MCF 10A (cell line): ENCODE measurements around the gene OR8G5. TPM values are rescaled to one million over a fixed set of nuclear protein-coding genes. Genes with fewer than 3 reads are reported as not detected.
"Not testable (repeated sequence)": the region's sequence is repeated elsewhere in the genome, so short reads cannot be mapped to it uniquely, and the experiment has no call there.

Experiments
- BruUV-seq: library from RNA; stranded (reverse); fragments of 400-500 nt; replicated peaks from 2 replicates; lab custom pipeline; 2021; lab: Mats Ljungman, UMichigan
- CTCF ChIA-PET: fragments of 300-600 bp; sonication (Branson Sonifier 250); formaldehyde crosslinking; extraction: SDS; loops from one replicate; lab custom pipeline; 2021; ENCODE audit warnings: antibody characterized with exemption, inconsistent platforms; lab: Yijun Ruan, JAX
- POLR2A ChIA-PET: fragments of 300-600, 350-650 bp; sonication (Branson Sonifier 250); formaldehyde crosslinking; extraction: SDS; loops from one replicate; lab custom pipeline; 2020; ENCODE audit warnings: antibody characterized with exemption, inconsistent platforms; lab: Yijun Ruan, JAX
- DNase-seq: peaks from one replicate; pipeline ENCODE4 v3.0.0-alpha.2; 2018; ENCODE audit not compliant: unreplicated experiment
- H3K27ac Mint-ChIP-seq: one replicate; pipeline ENCODE4 v1.8.0; 2022; ENCODE audit warnings: mild to moderate bottlenecking, low read depth, mixed read lengths; ENCODE audit not compliant: unreplicated experiment
- H3K27me3 Mint-ChIP-seq: one replicate; pipeline ENCODE4 v1.8.0; 2022; ENCODE audit warnings: mixed read lengths; ENCODE audit not compliant: insufficient read depth, unreplicated experiment
- H3K36me3 Mint-ChIP-seq: one replicate; pipeline ENCODE4 v1.8.0; 2022; ENCODE audit warnings: mild to moderate bottlenecking, moderate library complexity, mixed read lengths; ENCODE audit not compliant: insufficient read depth, unreplicated experiment
- H3K4me1 Mint-ChIP-seq: one replicate; pipeline ENCODE4 v1.8.0; 2022; ENCODE audit warnings: mixed read lengths; ENCODE audit not compliant: insufficient read depth, unreplicated experiment
- H3K4me3 Mint-ChIP-seq: one replicate; pipeline ENCODE4 v1.8.0; 2022; ENCODE audit warnings: mild to moderate bottlenecking, moderate library complexity, mixed read lengths; ENCODE audit not compliant: unreplicated experiment
- H3K9me3 Mint-ChIP-seq: one replicate; pipeline ENCODE4 v1.8.0; 2022; ENCODE audit warnings: mixed read lengths; ENCODE audit not compliant: unreplicated experiment
- CTCF ChIP-seq: fragments of 200-600 bp; IDR thresholded peaks from one replicate; pipeline ENCODE4 v1.8.0; 2022; ENCODE audit warnings: antibody characterized with exemption, mild to moderate bottlenecking; ENCODE audit not compliant: unreplicated experiment
- intact Hi-C: fragments of 100-400 bp; cut with micrococcal nuclease; formaldehyde crosslinking; loops from 2 replicates; pipeline ENCODE4 v1.14.1; 2022
- total RNA-seq: library from RNA; stranded (reverse); gene quantifications from 2 replicates; pipeline ENCODE4 v1.2.3, GENCODE V29; 2022

Gene OR8G5
- total RNA-seq, 1 experiment from 2014 or later = not detected

GRCh38 chr11:124225471-124225870, 30.7 kb upstream of the OR8G5 start:
- CTCF ChIA-PET = no interaction called here
- H3K4me1 Mint-ChIP-seq = no peaks in the 10 kb centered on the region
- no TSS peak for BruUV-seq

DNA sequence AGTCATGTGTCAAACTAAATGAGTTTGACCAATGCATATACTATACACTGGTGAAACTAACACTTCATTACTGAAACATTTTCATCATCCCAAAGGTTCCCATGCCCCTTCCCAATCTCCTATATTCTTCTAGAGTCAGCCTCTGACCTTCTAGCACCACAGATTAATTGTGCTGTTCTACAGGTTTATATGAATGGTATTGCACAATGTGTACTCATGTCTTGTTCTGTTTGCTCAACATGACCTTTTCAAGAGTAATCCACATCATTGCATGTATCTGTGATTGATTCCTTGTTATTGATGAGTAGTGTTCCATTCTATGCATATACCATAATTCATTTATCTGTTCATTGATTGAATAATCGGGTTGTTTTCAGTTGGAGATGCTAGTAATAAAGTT, 22.8 kb upstream of the OR8G5 start:
- no peak overlapping the region for H3K27ac Mint-ChIP-seq
- BruUV-seq = no TSS peak
- H3K9me3 Mint-ChIP-seq = no peaks in the 10 kb centered on the region
- no peak for TF ChIP-seq CTCF
- no peak overlapping the region for H3K4me3 Mint-ChIP-seq
- intact Hi-C loops = no loop called here
- H3K36me3 Mint-ChIP-seq = no peaks in the 10 kb centered on the region
- H3K4me1 Mint-ChIP-seq = no peaks in the 10 kb centered on the region
- H3K27me3 Mint-ChIP-seq = peaks cover 20% of the 10 kb centered on the region
- CTCF ChIA-PET = no interaction called here
- peak; percentile 10 for DNase-seq
- POLR2A ChIA-PET = no interaction called here

More at GRCh38 chr11:124225471-124225870, 30.7 kb upstream of the OR8G5 start:
- H3K36me3 Mint-ChIP-seq = no peaks in the 10 kb centered on the region
- H3K9me3 Mint-ChIP-seq = no peaks in the 10 kb centered on the region
- H3K27me3 Mint-ChIP-seq = peaks cover 41% of the 10 kb centered on the region
- POLR2A ChIA-PET = no interaction called here
- intact Hi-C loops = no loop called here
- TF ChIP-seq CTCF = no peak
- H3K4me3 Mint-ChIP-seq = no peak overlapping the region
- H3K27ac Mint-ChIP-seq = no peak overlapping the region
- DNase-seq = no peak

GRCh38 chr11:124238512-124238911, 17.7 kb upstream of the OR8G5 start:
- no peak for DNase-seq
- H3K9me3 Mint-ChIP-seq = no peaks in the 10 kb centered on the region
- BruUV-seq = no TSS peak
- no peak overlapping the region for H3K4me3 Mint-ChIP-seq
- CTCF ChIA-PET = no interaction called here
- no peaks in the 10 kb centered on the region for H3K4me1 Mint-ChIP-seq
- H3K27ac Mint-ChIP-seq = no peak overlapping the region
- POLR2A ChIA-PET = no interaction called here
- H3K27me3 Mint-ChIP-seq = peaks cover 45% of the 10 kb centered on the region
- intact Hi-C loops = no loop called here
- H3K36me3 Mint-ChIP-seq = no peaks in the 10 kb centered on the region
- no peak for TF ChIP-seq CTCF

- Mint-ChIP-seq H3K36me3 (no peaks in the 10 kb centered on the region), H3K4me3 (no peak within 1 kb of the TSS), H3K9me3 (no peaks in the 10 kb centered on the region), H3K4me1 (no peaks in the 10 kb centered on the region), H3K27me3 (peaks cover 56% of the 10 kb centered on the region), H3K27ac (no peak within 1 kb of the TSS)
- ChIA-PET CTCF (no interaction called here), POLR2A (no interaction called here)
- intact Hi-C loops = no loop called here
- BruUV-seq = no TSS peak
- no peak for TF ChIP-seq CTCF
- DNase-seq = no peak
Observed at GRCh38 chr11:124240621-124241397, 15.4 kb upstream of the OR8G5 start, which contains the start of gene OR8G1. Gene OR8G1 (plus strand): TSS chr11:124241095. CDS start chr11:124249676, 8,581 bp downstream.

GRCh38 chr11:124249869-124250268, 6.3 kb upstream of the OR8G5 start:
- H3K4me1 Mint-ChIP-seq, CTCF ChIA-PET, H3K4me3 Mint-ChIP-seq, H3K9me3 Mint-ChIP-seq, POLR2A ChIA-PET, intact Hi-C loops, H3K27ac Mint-ChIP-seq, H3K36me3 Mint-ChIP-seq, DNase-seq, BruUV-seq: not testable (repeated sequence)
- H3K27me3 Mint-ChIP-seq = peaks cover 77% of the 10 kb centered on the region

GRCh38 chr11:124265041-124265440, 8.9 kb downstream of the OR8G5 start:
- H3K4me1 Mint-ChIP-seq, POLR2A ChIA-PET, DNase-seq, CTCF ChIA-PET, intact Hi-C loops, H3K27ac Mint-ChIP-seq, H3K9me3 Mint-ChIP-seq, BruUV-seq, H3K36me3 Mint-ChIP-seq, H3K4me3 Mint-ChIP-seq: not testable (repeated sequence)
- peaks cover 85% of the 10 kb centered on the region for H3K27me3 Mint-ChIP-seq
